Right lobe of liver (tissue), 4 donors: ENCODE results near the gene KDM2B.

Source experiments
- POLR2A ChIP-seq: fragments of 450-650 bp; IDR thresholded peaks from one replicate; pipeline ENCODE4 v1.6.1; 2017; ENCODE audit warnings: antibody characterized with exemption, mild to moderate bottlenecking
- TF ChIP-seq, protein P1 (sequence below), 4 donors: fragments of 200-600 bp in 3 of 4; fragments of 450-650 bp in 1 of 4; IDR thresholded peaks; one replicate each; pipeline versions ENCODE4 v1.5.1 to v1.8.0; 2016 to 2022; ENCODE audit warnings: antibody characterized with exemption in 4 of 4, mild to moderate bottlenecking in 2 of 4
- donor health status: DM: no; HTN: no; CAD: no.
- donor health status: DM: no; HTN: no; CAD: no.
- donor health status: DM: no; HTN: yes; CAD: no.

GRCh38 chr12:121531356-121531750 is 49.5 kb downstream of the KDM2B start:
- TF ChIP-seq, protein P1, sequence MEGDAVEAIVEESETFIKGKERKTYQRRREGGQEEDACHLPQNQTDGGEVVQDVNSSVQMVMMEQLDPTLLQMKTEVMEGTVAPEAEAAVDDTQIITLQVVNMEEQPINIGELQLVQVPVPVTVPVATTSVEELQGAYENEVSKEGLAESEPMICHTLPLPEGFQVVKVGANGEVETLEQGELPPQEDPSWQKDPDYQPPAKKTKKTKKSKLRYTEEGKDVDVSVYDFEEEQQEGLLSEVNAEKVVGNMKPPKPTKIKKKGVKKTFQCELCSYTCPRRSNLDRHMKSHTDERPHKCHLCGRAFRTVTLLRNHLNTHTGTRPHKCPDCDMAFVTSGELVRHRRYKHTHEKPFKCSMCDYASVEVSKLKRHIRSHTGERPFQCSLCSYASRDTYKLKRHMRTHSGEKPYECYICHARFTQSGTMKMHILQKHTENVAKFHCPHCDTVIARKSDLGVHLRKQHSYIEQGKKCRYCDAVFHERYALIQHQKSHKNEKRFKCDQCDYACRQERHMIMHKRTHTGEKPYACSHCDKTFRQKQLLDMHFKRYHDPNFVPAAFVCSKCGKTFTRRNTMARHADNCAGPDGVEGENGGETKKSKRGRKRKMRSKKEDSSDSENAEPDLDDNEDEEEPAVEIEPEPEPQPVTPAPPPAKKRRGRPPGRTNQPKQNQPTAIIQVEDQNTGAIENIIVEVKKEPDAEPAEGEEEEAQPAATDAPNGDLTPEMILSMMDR (IDR thresholded peaks at IDR 0.05) = no peak
- no peak for TF ChIP-seq POLR2A
